ENCODE measurements around the gene PKP3.

DNA sequence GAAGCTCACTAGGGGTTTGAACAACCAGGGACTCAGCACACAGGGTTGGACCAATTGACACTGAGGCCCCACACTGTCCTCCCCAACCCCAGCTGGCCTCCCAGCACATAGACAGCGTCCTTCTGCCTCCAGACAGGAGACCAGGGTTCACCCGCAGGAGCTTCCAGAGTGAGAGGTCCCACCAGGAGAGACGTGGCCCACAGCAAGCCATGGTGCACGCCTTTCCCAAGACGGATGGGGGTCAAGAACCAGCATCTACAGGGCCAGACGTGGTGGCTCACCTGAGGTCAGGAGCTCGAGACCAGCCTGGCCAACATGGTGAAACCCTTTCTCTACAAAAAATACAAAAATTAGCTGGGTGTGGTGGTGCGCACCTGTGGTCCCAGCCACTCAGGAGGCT lies 32.8 kb downstream of the PKP3 start:
- no peak for TF ChIP-seq CTCF (IDR thresholded peaks at IDR 0.05)
- TF ChIP-seq POLR2A (IDR thresholded peaks at IDR 0.05) = no peak
- TF ChIP-seq POLR2AphosphoS5 (IDR thresholded peaks at IDR 0.05) = no peak

Measured in breast epithelium (tissue), 3 donors.